HepG2 (cell line): Measurements from ENCODE around the gene UBL7. TPM values are rescaled to one million over a fixed set of nuclear protein-coding genes. Genes with fewer than 3 reads are reported as not detected.

Source experiments
- ADNP ChIP-seq: sonication (generic); formaldehyde crosslinking; IDR thresholded peaks from 2 replicates; pipeline ENCODE4 v1.4.0; 2020; ENCODE audit warnings: missing genetic modification reagents
- BRCA1 ChIP-seq: sonication (generic); formaldehyde crosslinking; IDR thresholded peaks from 2 replicates; pipeline ENCODE4 v1.4.0; 2020; ENCODE audit warnings: missing genetic modification reagents
- CC2D1A ChIP-seq: sonication (generic); formaldehyde crosslinking; IDR thresholded peaks from 2 replicates; pipeline ENCODE4 v1.8.1; 2023; ENCODE audit warnings: mild to moderate bottlenecking, missing genetic modification reagents
- ELF3 ChIP-seq: IDR thresholded peaks from 2 replicates; pipeline ENCODE4 v1.6.1; 2016; ENCODE audit warnings: missing genetic modification reagents, missing compliant biosample characterization
- ERF ChIP-seq: IDR thresholded peaks from 2 replicates; pipeline ENCODE4 v1.6.1; 2018; ENCODE audit warnings: missing biosample characterization, missing genetic modification reagents
- FOSL1 ChIP-seq: sonication (generic); formaldehyde crosslinking; IDR thresholded peaks from 2 replicates; pipeline ENCODE4 v1.9.0; 2021; ENCODE audit warnings: missing genetic modification reagents, borderline replicate concordance
- HMG20B ChIP-seq: conservative IDR thresholded peaks from 2 replicates; pipeline ENCODE4 v1.6.1; 2016; ENCODE audit warnings: missing genetic modification reagents, missing compliant biosample characterization
- KLF11 ChIP-seq: IDR thresholded peaks from 2 replicates; pipeline ENCODE4 v1.6.1; 2016; ENCODE audit warnings: missing compliant biosample characterization
- MXD4 ChIP-seq: IDR thresholded peaks from 2 replicates; pipeline ENCODE4 v1.6.1; 2016; ENCODE audit warnings: mild to moderate bottlenecking, missing biosample characterization, missing genetic modification reagents
- PAWR ChIP-seq: sonication (generic); formaldehyde crosslinking; IDR thresholded peaks from 2 replicates; pipeline ENCODE4 v1.4.0; 2020; ENCODE audit warnings: missing genetic modification reagents, mild to moderate bottlenecking, borderline replicate concordance
- PITX1 ChIP-seq: sonication (generic); formaldehyde crosslinking; IDR thresholded peaks from 2 replicates; pipeline ENCODE4 v1.5.1; 2020; ENCODE audit warnings: mild to moderate bottlenecking, missing genetic modification reagents
- RARG ChIP-seq: sonication (generic); formaldehyde crosslinking; IDR thresholded peaks from 2 replicates; pipeline ENCODE4 v1.4.0; 2020; ENCODE audit warnings: low read depth, mild to moderate bottlenecking, missing genetic modification reagents
- SALL2 ChIP-seq: sonication (generic); formaldehyde crosslinking; IDR thresholded peaks from 2 replicates; pipeline ENCODE4 v1.8.1; 2023; ENCODE audit warnings: mild to moderate bottlenecking, missing genetic modification reagents, inconsistent platforms
- SP4 ChIP-seq: sonication (generic); formaldehyde crosslinking; IDR thresholded peaks from 2 replicates; pipeline ENCODE4 v1.8.1; 2023; ENCODE audit warnings: mild to moderate bottlenecking, missing genetic modification reagents
- SUZ12 ChIP-seq: fragments of 150-350 bp; IDR thresholded peaks from 2 replicates; pipeline ENCODE4 v1.6.1; 2014; ENCODE audit warnings: low read depth, low read length
- TP53 ChIP-seq: sonication (generic); formaldehyde crosslinking; conservative IDR thresholded peaks from 2 replicates; pipeline ENCODE4 v1.4.0; 2020; ENCODE audit warnings: missing genetic modification reagents
- U2AF2 ChIP-seq: fragments of 200-400 bp; formaldehyde crosslinking; IDR thresholded peaks from 2 replicates; pipeline ENCODE4 v1.6.1; 2017; ENCODE audit warnings: low read depth, mild to moderate bottlenecking, low read length
- ZBTB20 ChIP-seq: sonication (generic); formaldehyde crosslinking; IDR thresholded peaks from 2 replicates; pipeline ENCODE4 v1.8.1; 2023; ENCODE audit warnings: missing genetic modification reagents, low read depth, mild to moderate bottlenecking, borderline replicate concordance
- ZMAT3 ChIP-seq: sonication (generic); formaldehyde crosslinking; conservative IDR thresholded peaks from 2 replicates; pipeline ENCODE4 v1.7.0; 2021; ENCODE audit warnings: missing genetic modification reagents
- ZNF101 ChIP-seq: sonication (generic); formaldehyde crosslinking; IDR thresholded peaks from 2 replicates; pipeline ENCODE4 v1.4.0; 2020; ENCODE audit warnings: mild to moderate bottlenecking, low read depth, missing genetic modification reagents, borderline replicate concordance
- ZNF160 ChIP-seq: sonication (generic); formaldehyde crosslinking; IDR thresholded peaks from 2 replicates; pipeline ENCODE4 v1.8.0; 2022; ENCODE audit warnings: mild to moderate bottlenecking, inconsistent platforms, missing genetic modification reagents
- ZNF3 ChIP-seq: IDR thresholded peaks from 2 replicates; pipeline ENCODE4 v1.7.0; 2017; ENCODE audit warnings: inconsistent platforms
- ZNF326 ChIP-seq: sonication (generic); formaldehyde crosslinking; IDR thresholded peaks from 2 replicates; pipeline ENCODE4 v1.4.0; 2020; ENCODE audit warnings: missing genetic modification reagents, borderline replicate concordance
- ZNF430 ChIP-seq: sonication (generic); formaldehyde crosslinking; IDR thresholded peaks from 2 replicates; pipeline ENCODE4 v1.9.0; 2021; ENCODE audit warnings: mild to moderate bottlenecking, missing genetic modification reagents
- ZNF432 ChIP-seq: sonication (generic); formaldehyde crosslinking; IDR thresholded peaks from 2 replicates; pipeline ENCODE4 v1.5.0; 2020; ENCODE audit warnings: missing genetic modification reagents, mild to moderate bottlenecking, borderline replicate concordance
- ZNF564 ChIP-seq: sonication (generic); formaldehyde crosslinking; IDR thresholded peaks from 2 replicates; pipeline ENCODE4 v1.8.1; 2023; ENCODE audit warnings: mild to moderate bottlenecking, missing genetic modification reagents
- ZNF567 ChIP-seq: sonication (generic); formaldehyde crosslinking; IDR thresholded peaks from 2 replicates; pipeline ENCODE4 v1.8.1; 2023; ENCODE audit warnings: mild to moderate bottlenecking, missing genetic modification reagents, borderline replicate concordance
- ZNF614 ChIP-seq: IDR thresholded peaks from 2 replicates; pipeline ENCODE4 v1.6.1; 2018; ENCODE audit warnings: missing biosample characterization, missing genetic modification reagents, inconsistent platforms, borderline replicate concordance
- ZNF674 ChIP-seq: sonication (generic); formaldehyde crosslinking; IDR thresholded peaks from 2 replicates; pipeline ENCODE4 v1.5.0; 2020; ENCODE audit warnings: low read depth, mild to moderate bottlenecking, missing genetic modification reagents
- ZNF720 ChIP-seq: sonication (generic); formaldehyde crosslinking; IDR thresholded peaks from 2 replicates; pipeline ENCODE4 v1.4.0; 2020; ENCODE audit warnings: missing genetic modification reagents
- ZNF776 ChIP-seq: sonication (generic); formaldehyde crosslinking; IDR thresholded peaks from 2 replicates; pipeline ENCODE4 v1.4.0; 2020; ENCODE audit warnings: mild to moderate bottlenecking, missing genetic modification reagents
- polyA plus RNA-seq, 8 experiments: library from polyadenylated mRNA; depleted of rRNA in 3 of 8; stranded (reverse) in 7 of 8; unstranded in 1 of 8; fragments of >200 nt; fragmentation: Illumina TruSeq in 4 of 8; extraction: Trizol in 4 of 8; gene quantifications; 2 replicates each; pipeline versions ENCODE4 v1.2.1 to v1.2.3, GENCODE V29; 2011 to 2016; ENCODE audit warnings: low read depth in 4 of 8, missing spikeins in 1 of 8, mixed read lengths in 1 of 8; ENCODE audit not compliant: insufficient read depth in 1 of 8
- total RNA-seq, 5 experiments: library from RNA; depleted of rRNA; stranded (reverse); fragments of >200 nt; fragmentation: Illumina TruSeq; extraction: Trizol; gene quantifications; 2 replicates each; pipeline ENCODE4 v1.2.3, GENCODE V29; 2016; ENCODE audit warnings: low read depth in 1 of 5
- TF ChIP-seq, protein P1 (sequence below): sonication (generic); formaldehyde crosslinking; IDR thresholded peaks from 2 replicates; pipeline ENCODE4 v1.8.1; 2023; ENCODE audit warnings: missing genetic modification reagents, mild to moderate bottlenecking, borderline replicate concordance
- TF ChIP-seq, protein P2 (sequence below): sonication (generic); formaldehyde crosslinking; IDR thresholded peaks from 2 replicates; pipeline ENCODE4 v1.5.0; 2020; ENCODE audit warnings: missing genetic modification reagents

Gene UBL7
- total and polyA plus RNA-seq, 2 of the 13 experiments (the other 11 are each of a cell fraction or from before 2014, with no cell fraction given): 55.0 to 63.5 TPM

DNA sequence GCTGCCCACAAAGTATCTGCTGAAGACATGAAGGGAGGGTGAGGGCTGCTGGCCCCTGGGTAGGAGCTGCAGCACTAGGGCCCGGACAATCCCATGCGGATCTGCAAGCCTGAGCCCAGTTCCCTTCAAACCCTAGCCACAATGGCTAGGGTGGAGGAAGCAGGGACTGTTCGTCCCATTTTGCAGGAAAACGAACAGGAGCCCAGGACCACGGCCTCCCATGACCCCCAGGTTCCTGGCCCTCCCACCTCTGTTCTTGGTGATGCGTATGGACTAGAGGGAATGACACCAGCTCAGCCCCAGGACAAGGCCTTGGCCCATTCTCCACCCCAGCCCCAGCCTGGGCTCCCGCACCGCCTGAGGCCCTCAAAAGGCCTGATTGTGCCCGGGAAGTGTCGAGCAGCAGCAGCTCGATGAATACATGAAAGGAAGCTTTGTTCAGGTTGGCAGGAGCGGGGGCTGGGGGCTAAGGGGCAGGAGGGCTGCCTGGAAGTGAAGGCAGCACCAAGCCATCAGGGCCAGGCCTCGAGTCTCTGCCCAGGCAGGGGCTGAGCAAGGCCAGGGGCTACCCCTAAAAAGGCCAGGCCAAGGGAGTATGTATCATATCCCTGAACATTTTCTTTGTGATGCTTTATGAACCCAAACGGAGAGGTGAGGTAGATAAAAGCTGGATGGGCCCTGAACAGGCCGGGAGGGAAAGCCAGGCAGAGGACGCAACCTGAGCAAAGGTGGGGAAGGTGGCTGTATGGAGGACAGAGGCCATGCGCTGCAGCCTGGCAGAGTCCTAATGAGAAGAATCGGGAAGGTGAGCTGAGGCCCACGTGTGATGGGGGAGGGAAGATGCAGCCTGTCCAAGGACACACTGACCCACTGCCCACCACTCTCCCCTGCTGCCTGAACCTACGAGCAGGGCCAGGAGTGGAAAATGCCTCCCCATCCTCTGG is 39.4 kb downstream of the UBL7 start (continued):
- TF ChIP-seq SALL2 (CRISPR knock-in tag) (no peak), ZNF720 (CRISPR knock-in tag) (no peak), ZNF3 (CRISPR knock-in tag) (no peak), U2AF2 (no peak), ERF (CRISPR knock-in tag) (0 out of 2 replicates have a peak, but pooled peaks have one; percentile 25), BRCA1 (no peak), ZNF432 (CRISPR knock-in tag) (no peak), ZNF430 (CRISPR knock-in tag) (no peak), ZNF776 (CRISPR knock-in tag) (peak; percentile 40; the same call in 1 of the 2 replicates), FOSL1 (CRISPR knock-in tag) (no peak), ZBTB20 (no peak), ELF3 (peak; percentile 47), ZMAT3 (CRISPR knock-in tag) (0 out of 2 replicates have a peak, but pooled peaks have one; percentile 69), ZNF674 (CRISPR knock-in tag) (no peak), ADNP (CRISPR knock-in tag) (no peak), PAWR (CRISPR knock-in tag) (no peak), SP4 (CRISPR knock-in tag) (0 out of 2 replicates have a peak, but pooled peaks have one; percentile 56), HMG20B (CRISPR knock-in tag) (no peak), ZNF564 (CRISPR knock-in tag) (no peak), ZNF326 (no peak), TP53 (CRISPR knock-in tag) (0 out of 2 replicates have a peak, but pooled peaks have one; percentile 28), ZNF614 (CRISPR knock-in tag) (0 out of 2 replicates have a peak, but pooled peaks have one; percentile 45), PITX1 (CRISPR knock-in tag) (no peak), SUZ12 (no peak), ZNF101 (CRISPR knock-in tag) (no peak), ZNF567 (no peak), ZNF160 (CRISPR knock-in tag) (no peak), RARG (CRISPR knock-in tag) (no peak), CC2D1A (CRISPR knock-in tag) (no peak), KLF11 (CRISPR knock-in tag) (no peak), MXD4 (CRISPR knock-in tag) (no peak)
- TF ChIP-seq, protein P1, sequence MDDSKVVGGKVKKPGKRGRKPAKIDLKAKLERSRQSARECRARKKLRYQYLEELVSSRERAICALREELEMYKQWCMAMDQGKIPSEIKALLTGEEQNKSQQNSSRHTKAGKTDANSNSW: no peak
- TF ChIP-seq, protein P2, sequence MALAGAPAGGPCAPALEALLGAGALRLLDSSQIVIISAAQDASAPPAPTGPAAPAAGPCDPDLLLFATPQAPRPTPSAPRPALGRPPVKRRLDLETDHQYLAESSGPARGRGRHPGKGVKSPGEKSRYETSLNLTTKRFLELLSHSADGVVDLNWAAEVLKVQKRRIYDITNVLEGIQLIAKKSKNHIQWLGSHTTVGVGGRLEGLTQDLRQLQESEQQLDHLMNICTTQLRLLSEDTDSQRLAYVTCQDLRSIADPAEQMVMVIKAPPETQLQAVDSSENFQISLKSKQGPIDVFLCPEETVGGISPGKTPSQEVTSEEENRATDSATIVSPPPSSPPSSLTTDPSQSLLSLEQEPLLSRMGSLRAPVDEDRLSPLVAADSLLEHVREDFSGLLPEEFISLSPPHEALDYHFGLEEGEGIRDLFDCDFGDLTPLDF: no peak
